SW 1271 (cell line): ENCODE results near the gene HAL.
A peak's percentile ranks its signal among the peaks of the same experiment; 100 is the strongest.

Experiments
- DNase-seq, 2 experiments: peaks; one replicate each; lab custom pipeline; 2025; lab: John Stamatoyannopoulos, UW

HAL gene

GRCh38 chr12:95996034-95996658 is at the start of gene HAL:
HAL (minus strand) TSS chr12:95996344; CDS start chr12:95995910, 434 bp downstream.
- no peak for DNase-seq

GRCh38 chr12:96045566-96045965 is 49.4 kb upstream of the HAL start:
- no peak for DNase-seq

GRCh38 chr12:96044943-96045290 is 48.8 kb upstream of the HAL start:
- DNase-seq, result no peak

- DNase-seq, result peak in 1 of 2 experiments; percentile 8
Measured at GRCh38 chr12:96044017-96044942, 48.1 kb upstream of the HAL start.

- DNase-seq, result peak in 1 of 2 experiments; percentile 12
Measured at GRCh38 chr12:96041181-96041580, 45.0 kb upstream of the HAL start.

- no peak for DNase-seq
Measured at GRCh38 chr12:96040305-96041133, 44.4 kb upstream of the HAL start.

GRCh38 chr12:96039516-96039915 is 43.4 kb upstream of the HAL start:
- no peak for DNase-seq

- no peak for DNase-seq
Measured at GRCh38 chr12:96036765-96037455, 40.8 kb upstream of the HAL start.

- DNase-seq, result peak; percentile 94 to 99
Measured at GRCh38 chr12:96035283-96036236, 39.4 kb upstream of the HAL start, which contains the start of gene LTA4H. LTA4H (minus strand) TSS chr12:96035587; CDS start chr12:96035519, 68 bp downstream.

GRCh38 chr12:96034621-96035282 is 38.6 kb upstream of the HAL start:
- DNase-seq, result peak in 1 of 2 experiments; percentile 10

GRCh38 chr12:96033549-96034389 is 37.6 kb upstream of the HAL start:
- no peak for DNase-seq

- DNase-seq, result no peak
Measured at GRCh38 chr12:96029826-96030225, 33.7 kb upstream of the HAL start.

- no peak for DNase-seq
Measured at GRCh38 chr12:96028538-96028937, 32.4 kb upstream of the HAL start.

- no peak for DNase-seq
Measured at GRCh38 chr12:96026331-96026730, 30.2 kb upstream of the HAL start.

GRCh38 chr12:96025518-96025917 is 29.4 kb upstream of the HAL start:
- DNase-seq, result no peak

- DNase-seq, result no peak
Measured at GRCh38 chr12:96020314-96021003, 24.3 kb upstream of the HAL start.

GRCh38 chr12:96015672-96016071 is 19.5 kb upstream of the HAL start:
- DNase-seq, result peak in 1 of 2 experiments; percentile 25

- DNase-seq, result no peak
Measured at GRCh38 chr12:96014943-96015599, 18.9 kb upstream of the HAL start.
